HG03342 (cell line): ENCODE data around the gene TTC39B.

Experiments used
- ATAC-seq: cut with Tn5 transposase; IDR thresholded peaks from one replicate; pipeline ENCODE4 v1.9.1; 2021; ENCODE audit warnings: mild to moderate bottlenecking, moderate library complexity; ENCODE audit not compliant: unreplicated experiment

TTC39B gene

GRCh38 chr9:15138357-15138686, 168.7 kb downstream of the TTC39B start:
- no peak for ATAC-seq

GRCh38 chr9:15137658-15138356, 169.2 kb downstream of the TTC39B start:
- ATAC-seq = no peak

- ATAC-seq = no peak
Observed at GRCh38 chr9:15137089-15137488, 169.9 kb downstream of the TTC39B start.

GRCh38 chr9:15136646-15137045, 170.4 kb downstream of the TTC39B start:
- no peak for ATAC-seq

GRCh38 chr9:15135164-15135792, 171.7 kb downstream of the TTC39B start:
- peak; percentile 84 for ATAC-seq

GRCh38 chr9:15133488-15133887, 173.5 kb downstream of the TTC39B start:
- no peak for ATAC-seq

- no peak for ATAC-seq
Observed at GRCh38 chr9:15132091-15132490, 174.9 kb downstream of the TTC39B start.

GRCh38 chr9:15131094-15131493, 175.9 kb downstream of the TTC39B start:
- no peak for ATAC-seq

- no peak for ATAC-seq
Observed at GRCh38 chr9:15127831-15128230, 179.2 kb downstream of the TTC39B start.

- ATAC-seq = no peak
Observed at GRCh38 chr9:15121630-15122029, 185.4 kb downstream of the TTC39B start.

- no peak for ATAC-seq
Observed at GRCh38 chr9:15116130-15116580, 190.9 kb downstream of the TTC39B start.

GRCh38 chr9:15115702-15116101, 191.3 kb downstream of the TTC39B start:
- no peak for ATAC-seq

- ATAC-seq = no peak
Observed at GRCh38 chr9:15115041-15115440, 192.0 kb downstream of the TTC39B start.
